HepG2 (cell line): ENCODE measurements around the gene LARP1. TPM values are rescaled to one million over a fixed set of nuclear protein-coding genes. Genes with fewer than 3 reads are reported as not detected.

Source experiments
- ATAC-seq: fragments of 200-7000 bp; cut with Tn5 transposase; 3 replicates; pipeline ENCODE4 v1.9.1; 2020; ENCODE audit warnings: mild to moderate bottlenecking, moderate library complexity
- BruUV-seq: library from RNA; stranded (reverse); fragments of 400-500 nt; replicated peaks from 2 replicates; lab custom pipeline; 2021; lab: Mats Ljungman, UMichigan
- CTCF ChIA-PET: fragments of 300-600 bp; formaldehyde crosslinking; extraction: SDS; loops from one replicate; lab custom pipeline; 2021; ENCODE audit warnings: low total read pairs, inconsistent platforms, low intra/inter-chr PET ratio; lab: Yijun Ruan, JAX
- POLR2A ChIA-PET: fragments of 350-600 bp; sonication (Branson Sonifier 250); formaldehyde crosslinking; loops from one replicate; lab custom pipeline; 2020; ENCODE audit warnings: antibody characterized with exemption, inconsistent platforms; lab: Yijun Ruan, JAX
- DNase-seq: peaks from one replicate; pipeline ENCODE4 v3.0.0-alpha.2; 2015; ENCODE audit warnings: low spot score
- FAIRE-seq: peaks from 3 replicates; lab custom pipeline; 2011; peaks lifted over from hg19 to GRCh38; lab: Jason Lieb, UNC
- H2AFZ ChIP-seq: one replicate; pipeline ENCODE4 v1.6.1; 2011; ENCODE audit warnings: low read length, inconsistent platforms
- H3K27ac ChIP-seq: fragments of 300-600 bp; 3 replicates; pipeline ENCODE4 v1.8.0; 2011; ENCODE audit warnings: mixed run types, mild to moderate bottlenecking, mixed read lengths, low read length, inconsistent platforms; ENCODE audit not compliant: insufficient read depth; ENCODE audit errors: extremely low read length
- H3K27me3 ChIP-seq, 2 experiments: fragments of 200-600 bp in 1 of 2; 2 replicates in 1 of 2; 3 replicates in 1 of 2; pipeline versions ENCODE4 v1.6.0 to v1.8.0; 2011; ENCODE audit warnings: low read length in 2 of 2, mild to moderate bottlenecking in 2 of 2, moderate library complexity in 2 of 2, inconsistent platforms in 1 of 2; ENCODE audit not compliant: insufficient read depth in 2 of 2, control insufficient read depth in 1 of 2
- H3K36me3 ChIP-seq, 2 experiments: fragments of 200-600 bp in 1 of 2; replicated peaks in 1 of 2; 2 replicates in 1 of 2; 3 replicates in 1 of 2; pipeline versions ENCODE4 v1.5.1 to v1.8.0; 2011; ENCODE audit warnings: low read length in 2 of 2, inconsistent platforms in 1 of 2; ENCODE audit not compliant: insufficient read depth in 2 of 2, control insufficient read depth in 1 of 2
- H3K4me1 ChIP-seq: 2 replicates; pipeline ENCODE4 v1.5.1; 2012; ENCODE audit warnings: low read length, inconsistent platforms; ENCODE audit not compliant: insufficient read depth
- H3K4me2 ChIP-seq: 2 replicates; pipeline ENCODE4 v1.6.0; 2011; ENCODE audit warnings: low read depth, low read length, inconsistent platforms
- H3K4me3 ChIP-seq, 3 experiments: fragments of 200-600 bp in 1 of 3; sonication (generic), shearing (Covaris generic) in 1 of 3; replicated peaks in 1 of 3; 2 replicates each; pipeline ENCODE4 v1.5.1; 2011 to 2016; ENCODE audit warnings: low read length in 3 of 3, inconsistent platforms in 2 of 3, low read depth in 2 of 3, mild to moderate bottlenecking in 2 of 3, control low read depth in 1 of 3, mixed read lengths in 1 of 3; ENCODE audit not compliant: insufficient read depth in 1 of 3
- H3K79me2 ChIP-seq: one replicate; pipeline ENCODE4 v1.6.1; 2011; ENCODE audit warnings: low read length, inconsistent platforms; ENCODE audit not compliant: insufficient read depth
- H3K9ac ChIP-seq: 2 replicates; pipeline ENCODE4 v1.6.0; 2011; ENCODE audit warnings: mild to moderate bottlenecking, low read depth, low read length, inconsistent platforms; ENCODE audit not compliant: insufficient read depth
- H3K9me3 ChIP-seq: 2 replicates; pipeline ENCODE4 v1.5.1; 2012; ENCODE audit warnings: mild to moderate bottlenecking, low read length
- H4K20me1 ChIP-seq: 2 replicates; pipeline ENCODE4 v1.6.0; 2011; ENCODE audit warnings: inconsistent platforms, mild to moderate bottlenecking, low read length, moderate library complexity; ENCODE audit not compliant: insufficient read depth
- FOXJ3 ChIP-seq: sonication (generic); formaldehyde crosslinking; IDR thresholded peaks from 2 replicates; pipeline ENCODE4 v1.4.0; 2020; ENCODE audit warnings: missing genetic modification reagents, mild to moderate bottlenecking, borderline replicate concordance
- GLMP ChIP-seq: sonication (generic); formaldehyde crosslinking; IDR thresholded peaks from 2 replicates; pipeline ENCODE4 v1.9.0; 2021; ENCODE audit warnings: missing genetic modification reagents, mild to moderate bottlenecking, borderline replicate concordance
- ISL2 ChIP-seq: sonication (generic); formaldehyde crosslinking; IDR thresholded peaks from 2 replicates; pipeline ENCODE4 v1.5.0; 2020; ENCODE audit warnings: missing genetic modification reagents
- KDM4B ChIP-seq: sonication (generic); formaldehyde crosslinking; IDR thresholded peaks from 2 replicates; pipeline ENCODE4 v1.4.0; 2020; ENCODE audit warnings: missing genetic modification reagents
- MAFG ChIP-seq: sonication (generic); formaldehyde crosslinking; IDR thresholded peaks from 2 replicates; pipeline ENCODE4 v1.5.1; 2020; ENCODE audit warnings: mild to moderate bottlenecking, missing genetic modification reagents
- NR2C2 ChIP-seq: sonication (generic); formaldehyde crosslinking; IDR thresholded peaks from 2 replicates; pipeline ENCODE4 v1.4.0; 2020; ENCODE audit warnings: missing genetic modification reagents, mild to moderate bottlenecking, moderate library complexity, borderline replicate concordance
- ZNF138 ChIP-seq: sonication (generic); formaldehyde crosslinking; IDR thresholded peaks from 2 replicates; pipeline ENCODE4 v1.5.0; 2020; ENCODE audit warnings: mild to moderate bottlenecking, low read depth, missing genetic modification reagents
- ZNF234 ChIP-seq: sonication (generic); formaldehyde crosslinking; conservative IDR thresholded peaks from 2 replicates; pipeline ENCODE4 v1.5.1; 2020; ENCODE audit warnings: mild to moderate bottlenecking, missing genetic modification reagents
- ZNF747 ChIP-seq: sonication (generic); formaldehyde crosslinking; IDR thresholded peaks from 2 replicates; pipeline ENCODE4 v1.8.1; 2023; ENCODE audit warnings: missing genetic modification reagents, mild to moderate bottlenecking, borderline replicate concordance
- WGBS: methylation state at CpG from one replicate; pipeline ENCODE4 v1.1.6; 2017; ENCODE audit warnings: low lambda C conversion rate; 5-methylcytosine and 5-hydroxymethylcytosine counted together
- in situ Hi-C: cut with HindIII; loops from 2 replicates; pipeline ENCODE4 v1.10.0; 2017; ENCODE audit warnings: low pct_unique_long_range_greater_than_20kb; ENCODE audit not compliant: extremely low pct_ligation_motif_present
- intact Hi-C: fragments of 100-400 bp; cut with micrococcal nuclease; formaldehyde crosslinking; loops from one replicate; pipeline ENCODE4 v1.10.0; 2022; ENCODE audit not compliant: unreplicated experiment
- polyA plus RNA-seq, 8 experiments: library from polyadenylated mRNA; depleted of rRNA in 3 of 8; stranded (reverse) in 7 of 8; unstranded in 1 of 8; fragments of >200 nt; fragmentation: Illumina TruSeq in 4 of 8; extraction: Trizol in 4 of 8; gene quantifications; 2 replicates each; pipeline versions ENCODE4 v1.2.1 to v1.2.3, GENCODE V29; 2011 to 2016; ENCODE audit warnings: low read depth in 4 of 8, missing spikeins in 1 of 8, mixed read lengths in 1 of 8; ENCODE audit not compliant: insufficient read depth in 1 of 8
- total RNA-seq, 5 experiments: library from RNA; depleted of rRNA; stranded (reverse); fragments of >200 nt; fragmentation: Illumina TruSeq; extraction: Trizol; gene quantifications; 2 replicates each; pipeline ENCODE4 v1.2.3, GENCODE V29; 2016; ENCODE audit warnings: low read depth in 1 of 5
- TF ChIP-seq, protein P1 (sequence below): sonication (generic); formaldehyde crosslinking; IDR thresholded peaks from 2 replicates; pipeline ENCODE4 v1.4.0; 2020; ENCODE audit warnings: mild to moderate bottlenecking, missing genetic modification reagents
- TF ChIP-seq, protein P2 (sequence below): sonication (generic); formaldehyde crosslinking; conservative IDR thresholded peaks from 2 replicates; pipeline ENCODE4 v1.8.0; 2022; ENCODE audit warnings: low read depth, missing genetic modification reagents
- TF ChIP-seq, protein P3 (sequence below): sonication (generic); formaldehyde crosslinking; IDR thresholded peaks from 2 replicates; pipeline ENCODE4 v1.4.0; 2020; ENCODE audit warnings: missing genetic modification reagents, borderline replicate concordance

LARP1 gene
- total and polyA plus RNA-seq, 2 of the 13 experiments (the other 11 are each of a cell fraction or from before 2014, with no cell fraction given): 45.2 to 61.4 TPM

- no peak for TF ChIP-seq KDM4B
- TF ChIP-seq ISL2 (CRISPR knock-in tag): no peak
- no peak for TF ChIP-seq ZNF234 (CRISPR knock-in tag)
- no peak for TF ChIP-seq ZNF747 (CRISPR knock-in tag)
- TF ChIP-seq, protein P1, sequence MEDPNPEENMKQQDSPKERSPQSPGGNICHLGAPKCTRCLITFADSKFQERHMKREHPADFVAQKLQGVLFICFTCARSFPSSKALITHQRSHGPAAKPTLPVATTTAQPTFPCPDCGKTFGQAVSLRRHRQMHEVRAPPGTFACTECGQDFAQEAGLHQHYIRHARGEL (CRISPR knock-in tag): no peak
- TF ChIP-seq, all 625 proteins: peak for 0
Measured at GRCh38 chr5:154728939-154729588, 26.1 kb upstream of the LARP1 start (continued).

DNA sequence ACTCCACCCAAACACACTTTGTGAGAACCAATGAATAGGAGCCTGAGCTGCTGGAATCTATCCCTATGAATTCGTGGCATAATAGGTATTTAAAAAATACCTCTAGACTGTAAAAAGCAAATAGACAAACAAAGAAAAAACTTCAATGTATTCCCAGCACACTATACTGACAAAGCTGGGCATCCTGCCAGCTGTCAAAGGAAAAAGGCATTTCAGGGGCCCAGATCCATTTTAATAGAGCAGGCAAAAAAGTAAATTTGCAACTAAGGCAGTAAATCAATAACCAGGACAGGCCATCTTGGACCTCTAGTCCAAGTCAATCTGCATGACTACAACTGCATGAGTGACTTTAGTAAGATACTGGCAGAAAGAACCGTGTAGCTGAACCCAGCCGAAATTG lies 25.6 kb upstream of the LARP1 start:
- FAIRE-seq (peak; percentile 67), DNase-seq (peak; percentile 82), ATAC-seq (peak; percentile 72)
- in situ Hi-C loops (no loop called here), intact Hi-C loops (no loop called here)
- no peaks in the 10 kb centered on the region for H4K20me1 ChIP-seq
- ChIA-PET CTCF (no interaction called here), POLR2A (interaction anchor here (0.7 to 2.5 kb wide), 6 partner anchors 8 to 82 kb away, joined by 3 to 11 read pairs (median 3); no protein-coding TSS in a partner anchor)
- no peak overlapping the region for H3K9ac ChIP-seq
- H3K9me3 ChIP-seq: no peaks in the 10 kb centered on the region
- 16% methylated on average over 3 of the region's 3 CpGs for WGBS
- H3K4me1 ChIP-seq: peaks cover 56% of the 10 kb centered on the region
- H3K27me3 ChIP-seq: no peaks in the 10 kb centered on the region
- peak overlapping the region; percentile 14 for H3K27ac ChIP-seq
- no peaks in the 10 kb centered on the region for H3K79me2 ChIP-seq
- H3K36me3 ChIP-seq: no peaks in the 10 kb centered on the region
- peak overlapping the region; percentile 30; the same call in 1 of the 2 replicates for H3K4me2 ChIP-seq
- no peak overlapping the region for H2AFZ ChIP-seq
- H3K4me3 ChIP-seq: no peak overlapping the region
- BruUV-seq: no TSS peak
- TF ChIP-seq MAFG (CRISPR knock-in tag) (no peak), GLMP (no peak), ZNF138 (CRISPR knock-in tag) (no peak), NR2C2 (CRISPR knock-in tag) (no peak), FOXJ3 (CRISPR knock-in tag) (no peak; the same call in 1 of the 2 replicates)
- TF ChIP-seq, protein P2, sequence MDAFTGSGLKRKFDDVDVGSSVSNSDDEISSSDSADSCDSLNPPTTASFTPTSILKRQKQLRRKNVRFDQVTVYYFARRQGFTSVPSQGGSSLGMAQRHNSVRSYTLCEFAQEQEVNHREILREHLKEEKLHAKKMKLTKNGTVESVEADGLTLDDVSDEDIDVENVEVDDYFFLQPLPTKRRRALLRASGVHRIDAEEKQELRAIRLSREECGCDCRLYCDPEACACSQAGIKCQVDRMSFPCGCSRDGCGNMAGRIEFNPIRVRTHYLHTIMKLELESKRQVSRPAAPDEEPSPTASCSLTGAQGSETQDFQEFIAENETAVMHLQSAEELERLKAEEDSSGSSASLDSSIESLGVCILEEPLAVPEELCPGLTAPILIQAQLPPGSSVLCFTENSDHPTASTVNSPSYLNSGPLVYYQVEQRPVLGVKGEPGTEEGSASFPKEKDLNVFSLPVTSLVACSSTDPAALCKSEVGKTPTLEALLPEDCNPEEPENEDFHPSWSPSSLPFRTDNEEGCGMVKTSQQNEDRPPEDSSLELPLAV: no peak
- TF ChIP-seq, protein P3, sequence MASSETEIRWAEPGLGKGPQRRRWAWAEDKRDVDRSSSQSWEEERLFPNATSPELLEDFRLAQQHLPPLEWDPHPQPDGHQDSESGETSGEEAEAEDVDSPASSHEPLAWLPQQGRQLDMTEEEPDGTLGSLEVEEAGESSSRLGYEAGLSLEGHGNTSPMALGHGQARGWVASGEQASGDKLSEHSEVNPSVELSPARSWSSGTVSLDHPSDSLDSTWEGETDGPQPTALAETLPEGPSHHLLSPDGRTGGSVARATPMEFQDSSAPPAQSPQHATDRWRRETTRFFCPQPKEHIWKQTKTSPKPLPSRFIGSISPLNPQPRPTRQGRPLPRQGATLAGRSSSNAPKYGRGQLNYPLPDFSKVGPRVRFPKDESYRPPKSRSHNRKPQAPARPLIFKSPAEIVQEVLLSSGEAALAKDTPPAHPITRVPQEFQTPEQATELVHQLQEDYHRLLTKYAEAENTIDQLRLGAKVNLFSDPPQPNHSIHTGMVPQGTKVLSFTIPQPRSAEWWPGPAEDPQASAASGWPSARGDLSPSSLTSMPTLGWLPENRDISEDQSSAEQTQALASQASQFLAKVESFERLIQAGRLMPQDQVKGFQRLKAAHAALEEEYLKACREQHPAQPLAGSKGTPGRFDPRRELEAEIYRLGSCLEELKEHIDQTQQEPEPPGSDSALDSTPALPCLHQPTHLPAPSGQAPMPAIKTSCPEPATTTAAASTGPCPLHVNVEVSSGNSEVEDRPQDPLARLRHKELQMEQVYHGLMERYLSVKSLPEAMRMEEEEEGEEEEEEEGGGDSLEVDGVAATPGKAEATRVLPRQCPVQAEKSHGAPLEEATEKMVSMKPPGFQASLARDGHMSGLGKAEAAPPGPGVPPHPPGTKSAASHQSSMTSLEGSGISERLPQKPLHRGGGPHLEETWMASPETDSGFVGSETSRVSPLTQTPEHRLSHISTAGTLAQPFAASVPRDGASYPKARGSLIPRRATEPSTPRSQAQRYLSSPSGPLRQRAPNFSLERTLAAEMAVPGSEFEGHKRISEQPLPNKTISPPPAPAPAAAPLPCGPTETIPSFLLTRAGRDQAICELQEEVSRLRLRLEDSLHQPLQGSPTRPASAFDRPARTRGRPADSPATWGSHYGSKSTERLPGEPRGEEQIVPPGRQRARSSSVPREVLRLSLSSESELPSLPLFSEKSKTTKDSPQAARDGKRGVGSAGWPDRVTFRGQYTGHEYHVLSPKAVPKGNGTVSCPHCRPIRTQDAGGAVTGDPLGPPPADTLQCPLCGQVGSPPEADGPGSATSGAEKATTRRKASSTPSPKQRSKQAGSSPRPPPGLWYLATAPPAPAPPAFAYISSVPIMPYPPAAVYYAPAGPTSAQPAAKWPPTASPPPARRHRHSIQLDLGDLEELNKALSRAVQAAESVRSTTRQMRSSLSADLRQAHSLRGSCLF (CRISPR knock-in tag): no peak
